OCI-LY7 (cell line): ENCODE data around the gene ZBP1. TPM values are rescaled to one million over a fixed set of nuclear protein-coding genes. Genes with fewer than 3 reads are reported as not detected.

ENCODE experiments used
- BruUV-seq: library from RNA; stranded (reverse); fragments of 400-500 nt; replicated peaks from 2 replicates; lab custom pipeline; 2021; lab: Mats Ljungman, UMichigan
- CTCF ChIA-PET: fragments of 300-600 bp; sonication (Branson Sonifier 250); formaldehyde crosslinking; loops from one replicate; lab custom pipeline; 2022; ENCODE audit warnings: antibody characterized with exemption; ENCODE audit not compliant: unreplicated experiment; lab: Charles Lee
- POLR2A ChIA-PET: fragments of 300-600 bp; sonication (Branson Sonifier 250); formaldehyde crosslinking; loops from one replicate; lab custom pipeline; 2022; ENCODE audit warnings: antibody characterized with exemption; lab: Charles Lee
- DNase-seq: peaks from one replicate; pipeline ENCODE4 v3.0.0-alpha.2; 2015; ENCODE audit warnings: low spot score
- H2AFZ ChIP-seq: fragments of 200-600 bp; sonication (generic), shearing (Covaris generic); 2 replicates; pipeline ENCODE4 v1.6.1; 2014; ENCODE audit warnings: mild to moderate bottlenecking, antibody characterized with exemption, low read length, moderate library complexity
- H3K27ac ChIP-seq: fragments of 200-600 bp; sonication (generic); 2 replicates; pipeline ENCODE4 v1.5.1; 2014; ENCODE audit warnings: mixed run types, low read depth, mild to moderate bottlenecking, moderate library complexity, low read length, inconsistent platforms; ENCODE audit not compliant: poor library complexity, severe bottlenecking
- H3K36me3 ChIP-seq: fragments of 200-600 bp; sonication (generic); 2 replicates; pipeline ENCODE4 v1.6.1; 2014; ENCODE audit warnings: mild to moderate bottlenecking, antibody characterized with exemption, low read length, moderate library complexity, mixed read lengths; ENCODE audit not compliant: insufficient read depth
- H3K4me1 ChIP-seq: fragments of 200-600 bp; sonication (generic); 2 replicates; pipeline ENCODE4 v1.5.1; 2014; ENCODE audit warnings: mild to moderate bottlenecking, low read length; ENCODE audit not compliant: insufficient read depth, poor library complexity, severe bottlenecking
- H3K4me2 ChIP-seq: fragments of 200-600 bp; sonication (generic); 2 replicates; pipeline ENCODE4 v1.6.1; 2014; ENCODE audit warnings: mild to moderate bottlenecking, low read length
- H3K4me3 ChIP-seq: fragments of 200-600 bp; sonication (generic); 2 replicates; pipeline ENCODE4 v1.5.1; 2014; ENCODE audit warnings: mild to moderate bottlenecking, low read depth, low read length; ENCODE audit not compliant: poor library complexity, severe bottlenecking
- H3K79me2 ChIP-seq: fragments of 200-600 bp; sonication (generic); 2 replicates; pipeline ENCODE4 v1.6.1; 2016; ENCODE audit warnings: low read depth, mild to moderate bottlenecking, low read length, moderate library complexity, mixed read lengths; ENCODE audit not compliant: insufficient read depth
- H3K9me2 ChIP-seq: fragments of 200-600 bp; sonication (generic); 2 replicates; pipeline ENCODE4 v1.6.1; 2016; ENCODE audit warnings: mild to moderate bottlenecking, low read length, mixed read lengths; ENCODE audit not compliant: insufficient read depth
- H3K9me3 ChIP-seq: fragments of 200-600 bp; sonication (generic); 2 replicates; pipeline ENCODE4 v1.6.1; 2014; ENCODE audit warnings: mild to moderate bottlenecking, mixed run types, low read length, mixed read lengths
- H4K20me1 ChIP-seq: fragments of 200-600 bp; sonication (generic); 2 replicates; pipeline ENCODE4 v1.6.1; 2014; ENCODE audit warnings: mild to moderate bottlenecking, antibody characterized with exemption, low read length, moderate library complexity, mixed read lengths; ENCODE audit not compliant: insufficient read depth
- CTCF ChIP-seq: fragments of 200-600 bp; sonication (generic); conservative IDR thresholded peaks from 2 replicates; pipeline ENCODE4 v1.5.1; 2014; ENCODE audit warnings: mild to moderate bottlenecking, antibody characterized with exemption, low read length, moderate library complexity, mixed read lengths
- EZH2phosphoT487 ChIP-seq: fragments of 200-600 bp; sonication (generic); IDR thresholded peaks from 2 replicates; pipeline ENCODE4 v1.6.1; 2018; ENCODE audit warnings: low read depth, borderline replicate concordance, mild to moderate bottlenecking, mixed run types, antibody characterized with exemption, low read length, moderate library complexity, mixed read lengths
- intact Hi-C: fragments of 100-400 bp; cut with micrococcal nuclease; formaldehyde crosslinking; loops from one replicate; pipeline ENCODE4 v1.10.0; 2022; ENCODE audit not compliant: unreplicated experiment
- total RNA-seq, 2 experiments: library from RNA; depleted of rRNA in 1 of 2; stranded (reverse); fragments of >200 nt in 1 of 2; shearing (Covaris generic) in 1 of 2; gene quantifications; 2 replicates each; pipeline ENCODE4 v1.2.3, GENCODE V29; 2014 to 2022

The ZBP1 gene
- total RNA-seq, 2 experiments from 2014 or later, result 1.5 to 3.7 TPM

DNA sequence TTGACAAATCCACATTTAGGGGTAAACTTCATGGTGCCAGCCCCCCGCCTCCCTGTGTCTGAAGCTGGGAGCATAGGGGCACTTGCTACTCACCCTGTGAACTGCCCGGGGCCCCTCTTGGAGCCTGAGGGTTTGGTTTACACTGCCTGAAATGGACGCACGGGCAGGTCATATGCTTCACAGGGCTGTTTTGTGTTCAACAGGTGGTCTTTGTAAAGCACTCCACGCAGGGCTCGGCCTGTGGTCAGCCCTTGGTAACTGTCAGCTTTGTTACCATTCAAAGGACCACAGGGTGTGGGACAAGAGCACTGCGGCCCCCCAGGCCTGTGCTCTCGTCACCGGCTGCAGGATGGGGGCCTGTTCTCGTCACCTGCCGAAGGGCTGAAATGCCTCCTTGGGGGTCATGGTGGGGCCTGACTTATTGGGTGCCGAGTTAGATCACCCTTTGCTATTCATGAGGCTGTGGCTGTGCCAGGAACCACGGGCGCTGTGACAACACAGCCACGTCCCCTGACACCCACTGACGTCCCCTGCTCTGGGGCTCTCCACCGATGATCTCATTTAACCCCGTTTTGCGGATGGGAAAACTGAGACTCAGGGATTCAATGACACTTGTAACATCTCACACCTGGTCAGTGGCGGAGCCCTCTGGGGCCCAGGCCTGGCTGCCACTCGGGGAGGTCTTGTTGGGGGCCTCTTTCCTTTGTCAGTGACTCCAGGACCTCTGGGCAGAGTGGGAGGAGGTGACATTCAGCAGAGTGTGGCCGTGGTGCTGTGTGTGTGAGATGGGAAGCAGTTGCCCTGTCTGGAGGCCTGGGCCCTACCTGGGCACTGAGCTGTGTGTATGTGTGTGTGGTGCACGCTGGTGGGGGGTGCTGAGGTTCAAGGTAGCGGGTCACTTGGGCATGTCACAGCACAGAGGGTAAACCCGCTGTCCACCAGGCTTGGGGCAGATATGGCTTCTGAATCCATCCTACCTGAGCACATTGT, 24.9 kb downstream of the ZBP1 start:
- no peaks in the 10 kb centered on the region for H4K20me1 ChIP-seq
- no peaks in the 10 kb centered on the region for H3K36me3 ChIP-seq
- no peaks in the 10 kb centered on the region for H3K9me2 ChIP-seq
- no peaks in the 10 kb centered on the region for H3K79me2 ChIP-seq
- no peak overlapping the region for H2AFZ ChIP-seq
- no peak for DNase-seq
- H3K4me2 ChIP-seq, result no peak overlapping the region
- H3K4me3 ChIP-seq, result no peak overlapping the region
- intact Hi-C loops, result loop anchor here (2.0 kb wide), 1 partner anchor 615 kb away; no protein-coding TSS in a partner anchor
- H3K27ac ChIP-seq, result no peak overlapping the region
- no TSS peak for BruUV-seq
- TF ChIP-seq CTCF, result no peak
- no peak for TF ChIP-seq EZH2phosphoT487
- ChIA-PET POLR2A (no interaction called here), CTCF (no interaction called here)
- peaks cover 13% of the 10 kb centered on the region for H3K4me1 ChIP-seq
- no peaks in the 10 kb centered on the region for H3K9me3 ChIP-seq

- Histone ChIP-seq H4K20me1 (no peaks in the 10 kb centered on the region), H3K27ac (no peak overlapping the region), H3K4me3 (no peak overlapping the region), H3K79me2 (no peaks in the 10 kb centered on the region), H3K4me2 (no peak overlapping the region), H3K9me3 (no peaks in the 10 kb centered on the region), H3K36me3 (no peaks in the 10 kb centered on the region), H2AFZ (no peak overlapping the region), H3K9me2 (no peaks in the 10 kb centered on the region), H3K4me1 (peaks cover 13% of the 10 kb centered on the region)
- TF ChIP-seq CTCF, result peak; percentile 92
- TF ChIP-seq EZH2phosphoT487, result no peak
- peak; percentile 63 for DNase-seq
- CTCF ChIA-PET, result interaction anchor here (0.6 kb wide), 2 partner anchors 195 to 211 kb away, joined by 3 read pairs; no protein-coding TSS in a partner anchor
- intact Hi-C loops, result loop anchor here (1.0 to 5.0 kb wide), 3 partner anchors 95 to 502 kb away; no protein-coding TSS in a partner anchor
- no TSS peak for BruUV-seq
- POLR2A ChIA-PET, result interaction anchor here (0.7 kb wide), 1 partner anchor 162 kb away, joined by 3 read pairs; no protein-coding TSS in a partner anchor
Measured at GRCh38 chr20:57594092-57594951, 25.9 kb downstream of the ZBP1 start.
